ENCODE measurements around the gene CTSW. TPM values are rescaled to one million over a fixed set of nuclear protein-coding genes. Genes with fewer than 3 reads are reported as not detected.

The CTSW gene
- total and polyA plus RNA-seq, 10 donors: 5.6 to 38.2 (median 23.2) TPM

GRCh38 chr11:65922565-65922964 lies 42.9 kb downstream of the CTSW start:
- no peaks in the 10 kb centered on the region for H3K9me3 ChIP-seq
- H3K4me3 ChIP-seq: no peak overlapping the region
- no peaks in the 10 kb centered on the region for H3K27me3 ChIP-seq (replicated peaks in 1 of 7)
- WGBS, 5 donors: 42 to 77% (median 44%) methylated on average over 3 of the region's 3 CpGs
- no peak for DNase-seq
- peaks cover 0 to 55% (median 19%) of the 10 kb centered on the region in 6 donors for H3K36me3 ChIP-seq
- no peak for TF ChIP-seq POLR2A (IDR thresholded peaks at IDR 0.05)
- no peak for TF ChIP-seq POLR2AphosphoS5 (IDR thresholded peaks at IDR 0.05)
- TF ChIP-seq, protein P1, sequence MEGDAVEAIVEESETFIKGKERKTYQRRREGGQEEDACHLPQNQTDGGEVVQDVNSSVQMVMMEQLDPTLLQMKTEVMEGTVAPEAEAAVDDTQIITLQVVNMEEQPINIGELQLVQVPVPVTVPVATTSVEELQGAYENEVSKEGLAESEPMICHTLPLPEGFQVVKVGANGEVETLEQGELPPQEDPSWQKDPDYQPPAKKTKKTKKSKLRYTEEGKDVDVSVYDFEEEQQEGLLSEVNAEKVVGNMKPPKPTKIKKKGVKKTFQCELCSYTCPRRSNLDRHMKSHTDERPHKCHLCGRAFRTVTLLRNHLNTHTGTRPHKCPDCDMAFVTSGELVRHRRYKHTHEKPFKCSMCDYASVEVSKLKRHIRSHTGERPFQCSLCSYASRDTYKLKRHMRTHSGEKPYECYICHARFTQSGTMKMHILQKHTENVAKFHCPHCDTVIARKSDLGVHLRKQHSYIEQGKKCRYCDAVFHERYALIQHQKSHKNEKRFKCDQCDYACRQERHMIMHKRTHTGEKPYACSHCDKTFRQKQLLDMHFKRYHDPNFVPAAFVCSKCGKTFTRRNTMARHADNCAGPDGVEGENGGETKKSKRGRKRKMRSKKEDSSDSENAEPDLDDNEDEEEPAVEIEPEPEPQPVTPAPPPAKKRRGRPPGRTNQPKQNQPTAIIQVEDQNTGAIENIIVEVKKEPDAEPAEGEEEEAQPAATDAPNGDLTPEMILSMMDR (IDR thresholded peaks at IDR 0.05 in 8 of 11, conservative IDR thresholded peaks at IDR 0.05 in 3 of 11): no peak
- intact Hi-C loops (cut with DNase I; ENCODE audit: low total_unique reads): no loop called here
- peak overlapping the region in 1 of 8 donors; percentile 12 for H3K27ac ChIP-seq
- H3K4me1 ChIP-seq: peaks cover 21 to 59% (median 30%) of the 10 kb centered on the region in 6 donors

GRCh38 chr11:65925397-65925796 lies 45.8 kb downstream of the CTSW start:
- intact Hi-C loops (cut with DNase I; ENCODE audit: low total_unique reads): no loop called here

GRCh38 chr11:65927904-65928397 lies 48.3 kb downstream of the CTSW start:
- intact Hi-C loops (cut with DNase I; ENCODE audit: low total_unique reads): no loop called here
- peak; percentile 89 for DNase-seq
- TF ChIP-seq POLR2A (IDR thresholded peaks at IDR 0.05): no peak
- TF ChIP-seq POLR2AphosphoS5 (IDR thresholded peaks at IDR 0.05): peak; percentile 49 to 71 (median 60)
- TF ChIP-seq, protein P1 (IDR thresholded peaks at IDR 0.05 in 8 of 11, conservative IDR thresholded peaks at IDR 0.05 in 3 of 11): peak in 4 of 11 experiments; percentile 25 to 29 (median 26)
- Histone ChIP-seq H3K27ac (peak overlapping the region; percentile 76 to 94 (median 86)), H3K9me3 (no peaks in the 10 kb centered on the region), H3K4me1 (peaks cover 12 to 34% (median 20%) of the 10 kb centered on the region in 6 donors), H3K4me3 (peak overlapping the region in 5 of 8 donors; percentile 19 to 59 (median 23)), H3K27me3 (replicated peaks in 1 of 7) (no peaks in the 10 kb centered on the region), H3K36me3 (peaks cover 0 to 26% (median 7%) of the 10 kb centered on the region in 6 donors)
- WGBS, 5 donors: 9 to 19% (median 16%) methylated on average over 9 of the region's 9 CpGs

More at GRCh38 chr11:65925397-65925796, 45.8 kb downstream of the CTSW start:
- Histone ChIP-seq H3K4me1 (peaks cover 22 to 59% (median 31%) of the 10 kb centered on the region in 6 donors), H3K9me3 (no peaks in the 10 kb centered on the region), H3K36me3 (peaks cover 0 to 52% (median 19%) of the 10 kb centered on the region in 6 donors), H3K27me3 (replicated peaks in 1 of 7) (no peaks in the 10 kb centered on the region), H3K4me3 (no peak overlapping the region), H3K27ac (no peak overlapping the region)
- TF ChIP-seq, protein P1 (IDR thresholded peaks at IDR 0.05 in 8 of 11, conservative IDR thresholded peaks at IDR 0.05 in 3 of 11): no peak
- TF ChIP-seq POLR2A (IDR thresholded peaks at IDR 0.05) (no peak), POLR2AphosphoS5 (IDR thresholded peaks at IDR 0.05) (no peak)
- DNase-seq: no peak
- WGBS, 5 donors: 86 to 92% (median 92%) methylated on average over 2 of the region's 2 CpGs

GRCh38 chr11:65928667-65929066 lies 49.0 kb downstream of the CTSW start:
- H3K9me3 ChIP-seq: no peaks in the 10 kb centered on the region
- intact Hi-C loops (cut with DNase I; ENCODE audit: low total_unique reads): no loop called here
- H3K27ac ChIP-seq: peak overlapping the region; percentile 76 to 94 (median 86)
- DNase-seq: no peak
- TF ChIP-seq, protein P1 (IDR thresholded peaks at IDR 0.05 in 8 of 11, conservative IDR thresholded peaks at IDR 0.05 in 3 of 11): no peak
- no peak for TF ChIP-seq POLR2A (IDR thresholded peaks at IDR 0.05)
- no peak for TF ChIP-seq POLR2AphosphoS5 (IDR thresholded peaks at IDR 0.05)
- 31 to 48% (median 33%) methylated on average over 6 of the region's 6 CpGs for WGBS, 5 donors
- H3K27me3 ChIP-seq (replicated peaks in 1 of 7): no peaks in the 10 kb centered on the region
- H3K4me3 ChIP-seq: peak overlapping the region in 1 of 8 donors; percentile 59
- H3K4me1 ChIP-seq: peaks cover 12 to 28% (median 20%) of the 10 kb centered on the region in 6 donors
- H3K36me3 ChIP-seq: peaks cover 0 to 19% (median under 1%) of the 10 kb centered on the region in 6 donors

Data from spleen (tissue), 11 donors.